GM19193 (cell line): Measurements from ENCODE around the gene SIRT5.

Experiments
- POLR2A ChIP-seq: IDR thresholded peaks from 4 replicates; pipeline ENCODE4 v1.6.1; 2011; ENCODE audit not compliant: insufficient read depth, insufficient read length; ENCODE audit errors: extremely low read depth

The SIRT5 gene

GRCh38 chr6:13624871-13625288, 50.5 kb downstream of the SIRT5 start:
- TF ChIP-seq POLR2A = no peak

DNA sequence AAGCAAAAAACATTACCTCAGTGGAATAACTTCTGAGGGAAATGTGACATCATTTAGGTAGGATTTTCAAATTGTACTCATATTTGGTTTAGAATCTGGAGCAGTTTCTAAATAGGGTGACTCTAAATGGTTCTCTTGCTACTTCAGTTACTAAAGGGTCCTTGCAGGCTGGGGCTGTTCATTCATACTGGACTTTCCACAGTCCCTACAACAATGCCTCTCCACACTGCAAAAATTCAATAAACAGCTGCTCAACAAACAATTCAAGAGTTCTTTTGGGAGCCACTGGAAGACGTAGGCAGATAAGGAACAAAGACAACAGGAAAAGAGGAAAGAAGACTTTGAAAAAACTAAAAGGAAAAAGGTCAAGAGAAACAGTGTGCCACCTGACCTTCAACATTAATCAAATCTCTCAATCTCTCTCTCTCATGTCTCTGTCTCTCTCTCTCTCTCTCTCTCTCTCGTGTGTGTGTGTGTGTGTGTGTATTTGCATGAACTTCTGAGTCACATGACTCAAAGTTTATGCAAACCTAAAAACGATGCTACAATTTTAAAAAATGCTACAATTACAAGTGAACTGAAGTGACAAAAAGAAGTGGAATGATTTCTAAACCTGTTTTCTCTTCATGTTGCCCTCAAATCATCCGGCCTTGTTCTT, 55.2 kb downstream of the SIRT5 start:
- TF ChIP-seq POLR2A = no peak

- TF ChIP-seq POLR2A = no peak
Observed at GRCh38 chr6:13630499-13630898, 56.1 kb downstream of the SIRT5 start.

GRCh38 chr6:13633343-13633742, 58.9 kb downstream of the SIRT5 start:
- no peak for TF ChIP-seq POLR2A

- no peak for TF ChIP-seq POLR2A
Observed at GRCh38 chr6:13635948-13636658, 61.7 kb downstream of the SIRT5 start.

GRCh38 chr6:13638014-13638413, 63.6 kb downstream of the SIRT5 start:
- no peak for TF ChIP-seq POLR2A

- TF ChIP-seq POLR2A = no peak
Observed at GRCh38 chr6:13638626-13639025, 64.2 kb downstream of the SIRT5 start.

DNA sequence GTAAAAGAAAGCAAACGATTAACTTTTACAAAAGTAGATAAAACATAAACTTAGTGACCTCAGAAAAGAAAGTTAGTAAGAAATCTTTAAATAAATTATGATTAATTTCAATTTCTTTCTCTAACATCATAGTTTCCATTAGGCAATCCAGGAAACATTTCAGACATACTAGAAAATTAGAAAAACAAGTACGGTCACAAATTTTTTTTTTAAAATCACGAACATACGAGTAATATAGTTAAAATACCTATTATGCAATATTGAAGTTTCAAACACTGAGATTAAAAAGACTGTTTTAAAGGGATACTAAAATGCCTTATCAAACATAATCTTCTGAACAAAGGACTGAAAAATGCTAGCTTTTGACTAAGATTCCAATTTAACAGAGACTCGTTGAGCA, 66.9 kb downstream of the SIRT5 start:
- no peak for TF ChIP-seq POLR2A

GRCh38 chr6:13643125-13643524, 68.7 kb downstream of the SIRT5 start:
- no peak for TF ChIP-seq POLR2A

DNA sequence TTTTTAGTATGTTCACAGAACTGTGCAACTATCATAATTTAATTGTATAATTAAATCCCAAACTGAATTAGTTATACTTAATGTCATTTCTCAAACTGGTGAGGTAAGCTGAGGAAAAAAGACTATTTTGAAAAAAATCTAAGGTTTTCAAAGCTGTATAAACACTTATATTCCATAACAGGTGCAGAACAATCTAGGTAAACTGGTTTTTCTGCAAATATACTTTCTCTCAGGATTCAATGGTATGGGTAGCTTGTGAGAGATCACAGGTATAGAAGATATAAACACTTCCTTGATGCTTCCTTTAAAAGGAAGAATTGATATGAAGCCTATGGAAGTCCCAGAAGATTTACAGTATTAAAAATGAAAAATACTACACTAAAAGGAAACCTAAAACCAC, 74.4 kb downstream of the SIRT5 start:
- no peak for TF ChIP-seq POLR2A

DNA sequence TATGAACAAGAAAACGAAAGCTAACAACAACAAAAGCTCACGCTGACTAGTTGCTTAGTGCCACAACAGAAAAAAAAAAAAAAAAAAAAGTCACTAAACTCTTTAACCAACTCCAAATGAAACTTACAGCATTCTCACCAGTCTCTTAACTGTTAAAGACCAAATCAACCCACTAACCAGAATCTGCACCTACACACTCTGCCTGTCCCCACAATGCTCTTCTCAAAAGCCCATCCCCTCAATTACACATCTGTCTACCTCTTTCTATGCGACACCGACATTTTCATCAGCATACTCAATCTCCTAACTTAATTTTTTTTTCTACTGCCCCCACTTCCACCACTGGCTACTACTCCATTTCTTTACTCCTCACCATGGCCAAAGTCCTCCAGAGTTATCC, 75.0 kb downstream of the SIRT5 start:
- no peak for TF ChIP-seq POLR2A

DNA sequence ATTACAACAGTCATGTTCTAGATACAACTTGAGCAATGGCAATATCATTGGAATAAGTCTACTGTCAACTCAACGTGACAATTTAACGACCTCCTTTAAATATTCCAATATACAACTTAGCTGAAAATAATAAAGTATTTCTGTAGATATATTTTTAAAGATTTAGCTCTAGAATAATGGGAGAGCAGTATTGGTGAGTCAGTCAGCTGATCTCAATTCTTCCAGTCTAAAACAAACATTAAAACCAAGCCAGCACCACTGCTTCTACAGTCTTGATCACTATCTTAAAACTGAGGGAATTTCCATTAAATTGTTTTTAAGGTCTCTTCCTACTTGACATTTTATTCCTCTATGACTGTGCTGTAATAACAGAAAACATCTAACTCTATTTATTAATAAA, 78.9 kb downstream of the SIRT5 start:
- TF ChIP-seq POLR2A = no peak

DNA sequence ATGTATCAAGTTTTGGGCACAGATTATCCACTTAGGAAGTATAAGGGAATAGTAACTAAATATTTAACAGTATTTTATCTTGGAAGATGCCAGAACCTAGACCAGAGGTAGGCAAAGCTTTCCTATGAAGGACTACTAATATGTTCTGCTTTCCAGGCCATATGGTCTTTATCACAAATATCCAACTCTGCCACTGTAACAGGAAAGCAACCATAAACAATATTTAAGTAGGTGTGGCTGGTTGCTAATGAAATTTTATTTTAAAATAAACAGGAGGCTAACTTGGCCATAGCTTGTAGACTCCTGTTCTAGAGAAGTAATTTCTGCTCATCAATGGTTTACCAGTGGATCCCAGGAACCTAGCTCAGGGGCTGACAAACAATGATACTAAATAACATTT, 80.1 kb downstream of the SIRT5 start:
- TF ChIP-seq POLR2A = no peak

DNA sequence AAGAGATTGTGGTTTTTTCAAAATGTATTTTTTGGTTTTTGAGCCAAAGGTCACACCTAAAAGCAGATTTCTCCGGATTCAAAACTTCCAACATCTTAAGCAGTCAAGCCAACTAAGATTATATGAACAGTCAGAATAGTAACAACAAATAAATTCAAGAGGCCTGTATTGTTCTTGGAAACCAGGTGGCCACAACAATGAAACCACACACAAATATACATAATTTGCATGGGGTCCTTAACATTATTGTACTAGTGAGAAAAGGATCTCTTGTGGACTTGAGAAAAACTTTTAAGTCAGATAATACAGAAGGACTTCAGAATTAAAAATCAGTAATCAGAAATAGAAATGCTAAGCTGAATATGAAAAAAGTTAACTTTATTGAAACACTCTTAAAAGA, 81.3 kb downstream of the SIRT5 start:
- TF ChIP-seq POLR2A = no peak

GRCh38 chr6:13660273-13660672, 85.9 kb downstream of the SIRT5 start:
- TF ChIP-seq POLR2A = no peak

DNA sequence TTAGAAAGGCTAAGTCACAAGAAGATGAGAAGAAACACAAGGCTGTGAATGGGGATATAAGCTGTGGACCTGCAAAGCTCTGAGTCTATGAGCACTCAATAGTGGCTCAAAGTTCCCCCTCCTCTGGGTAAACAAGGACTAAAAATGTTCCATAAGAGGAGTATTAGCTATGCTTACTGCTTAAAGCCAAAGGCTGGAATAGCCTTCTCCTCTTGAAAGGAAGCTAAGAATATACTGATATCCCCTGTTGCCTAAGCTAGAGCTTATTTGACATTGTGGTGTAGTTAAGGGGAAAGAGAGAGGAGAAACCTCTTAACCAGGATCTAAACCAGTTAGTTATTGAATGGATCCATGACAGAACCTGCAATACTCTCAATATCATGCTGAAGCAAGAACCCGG, 86.5 kb downstream of the SIRT5 start:
- TF ChIP-seq POLR2A = no peak
